Neural progenitor cell (in vitro differentiated cells): Measurements from ENCODE around the gene FASLG.

Experiments
- CTCF ChIP-seq: fragments of 200-600 bp; sonication (generic); IDR thresholded peaks from 2 replicates; pipeline ENCODE4 v1.5.1; 2017; ENCODE audit warnings: antibody characterized with exemption, mild to moderate bottlenecking
- EZH2phosphoT487 ChIP-seq: fragments of 200-600 bp; sonication (generic); IDR thresholded peaks from 2 replicates; pipeline ENCODE4 v1.6.1; 2017; ENCODE audit warnings: antibody characterized with exemption

- TF ChIP-seq CTCF (no peak), EZH2phosphoT487 (no peak)
Measured at GRCh38 chr1:172679000-172679772, 20.3 kb downstream of the FASLG start.
